SKM-1 treated with dmso at 0.1 percent for 144 hours (cell line): ENCODE data around the gene RNF145.
"Not testable (repeated sequence)": the region's sequence is repeated elsewhere in the genome, so short reads cannot be mapped to it uniquely, and the experiment has no call there.

ENCODE experiments used
- DNase-seq: peaks from one replicate; lab custom pipeline; 2025; ENCODE audit not compliant: unreplicated experiment; lab: John Stamatoyannopoulos, UW

RNF145 gene, protein sequence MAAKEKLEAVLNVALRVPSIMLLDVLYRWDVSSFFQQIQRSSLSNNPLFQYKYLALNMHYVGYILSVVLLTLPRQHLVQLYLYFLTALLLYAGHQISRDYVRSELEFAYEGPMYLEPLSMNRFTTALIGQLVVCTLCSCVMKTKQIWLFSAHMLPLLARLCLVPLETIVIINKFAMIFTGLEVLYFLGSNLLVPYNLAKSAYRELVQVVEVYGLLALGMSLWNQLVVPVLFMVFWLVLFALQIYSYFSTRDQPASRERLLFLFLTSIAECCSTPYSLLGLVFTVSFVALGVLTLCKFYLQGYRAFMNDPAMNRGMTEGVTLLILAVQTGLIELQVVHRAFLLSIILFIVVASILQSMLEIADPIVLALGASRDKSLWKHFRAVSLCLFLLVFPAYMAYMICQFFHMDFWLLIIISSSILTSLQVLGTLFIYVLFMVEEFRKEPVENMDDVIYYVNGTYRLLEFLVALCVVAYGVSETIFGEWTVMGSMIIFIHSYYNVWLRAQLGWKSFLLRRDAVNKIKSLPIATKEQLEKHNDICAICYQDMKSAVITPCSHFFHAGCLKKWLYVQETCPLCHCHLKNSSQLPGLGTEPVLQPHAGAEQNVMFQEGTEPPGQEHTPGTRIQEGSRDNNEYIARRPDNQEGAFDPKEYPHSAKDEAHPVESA

GRCh38 chr5:159209438-159210209 lies at the start of gene RNF145:
Gene RNF145 (minus strand): TSS chr5:159209553. CDS start chr5:159203617, 5,936 bp downstream.
- DNase-seq: peak; percentile 71

GRCh38 chr5:159258361-159258760 lies 49.0 kb upstream of the RNF145 start:
- no peak for DNase-seq

GRCh38 chr5:159257629-159258283 lies 48.4 kb upstream of the RNF145 start:
- no peak for DNase-seq

DNA sequence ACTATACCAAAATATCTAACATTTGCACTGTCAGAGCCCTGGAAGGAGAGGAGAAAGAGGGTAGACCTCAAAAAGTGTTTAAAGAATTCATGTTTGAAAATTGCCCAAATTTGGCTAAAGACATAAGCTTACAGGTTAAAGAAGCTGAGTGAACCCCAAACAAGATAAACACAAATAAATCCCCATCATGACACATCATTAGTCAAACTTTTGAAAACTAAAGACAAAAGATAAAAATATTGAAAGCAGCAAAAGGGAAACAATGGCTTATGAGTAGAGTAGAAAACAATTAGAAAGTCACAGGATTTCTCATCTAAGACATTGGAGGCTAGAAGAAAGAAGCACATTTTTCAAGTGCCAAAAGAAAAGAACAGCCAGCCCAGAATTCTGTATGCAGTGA lies 47.7 kb upstream of the RNF145 start:
- DNase-seq: no peak

DNA sequence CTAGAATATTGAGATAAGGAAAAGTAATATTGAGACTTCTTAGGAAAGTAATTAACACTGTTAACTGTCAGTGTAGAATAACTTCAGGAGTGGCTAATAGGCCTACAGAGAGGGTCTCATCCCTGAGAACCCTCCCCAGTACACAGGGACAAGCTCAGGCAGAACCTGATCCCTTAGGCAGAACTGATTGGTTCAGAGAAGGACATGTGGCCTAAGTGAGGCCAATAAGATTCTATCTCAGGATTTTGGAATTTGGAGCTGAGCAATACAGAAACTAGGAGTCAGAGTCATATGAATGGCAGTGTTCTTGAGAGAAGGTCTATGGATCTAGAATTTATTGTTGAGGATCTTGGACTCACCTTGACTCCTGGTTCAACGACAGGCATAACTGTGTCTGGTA lies 42.8 kb upstream of the RNF145 start:
- no peak for DNase-seq

DNA sequence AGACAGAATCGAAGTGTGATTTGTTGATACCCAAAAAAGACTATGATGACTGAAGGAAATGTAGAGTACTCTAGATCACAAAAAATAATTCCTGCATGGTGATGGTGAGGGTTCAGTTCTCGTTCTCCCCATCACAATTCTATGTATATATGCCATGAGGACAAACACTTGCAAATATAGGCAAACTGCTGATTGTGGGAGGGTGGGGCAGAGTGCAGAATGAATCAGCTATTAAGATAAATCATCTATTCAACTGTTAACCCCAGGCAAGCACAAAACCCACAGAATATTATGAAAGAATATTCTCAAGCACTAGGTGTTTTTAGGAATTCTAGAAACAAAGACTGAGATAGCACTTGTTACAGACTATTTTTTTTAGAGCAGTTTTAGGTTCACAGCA lies 39.8 kb upstream of the RNF145 start:
- no peak for DNase-seq

DNA sequence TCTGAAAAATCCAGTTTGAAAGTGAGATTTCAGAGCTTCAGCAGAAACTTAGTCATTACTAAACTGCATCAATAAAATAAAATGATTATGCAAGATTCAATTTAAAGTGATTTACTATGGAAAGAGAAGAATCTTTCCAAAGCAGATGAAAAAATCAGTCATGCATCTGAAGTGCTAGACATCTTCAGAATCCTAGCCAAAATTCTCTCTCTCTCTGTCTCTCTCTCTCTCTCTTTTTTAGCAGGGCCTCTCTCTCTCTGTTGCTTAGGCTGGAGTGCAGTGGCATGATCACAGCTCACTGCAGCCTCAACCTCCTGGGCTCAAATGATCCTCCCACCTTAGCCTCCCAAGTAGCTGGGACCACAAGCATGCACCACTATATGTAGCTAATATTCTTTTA lies 35.5 kb upstream of the RNF145 start:
- no peak for DNase-seq

GRCh38 chr5:159244163-159244562 lies 34.8 kb upstream of the RNF145 start:
- no peak for DNase-seq

DNA sequence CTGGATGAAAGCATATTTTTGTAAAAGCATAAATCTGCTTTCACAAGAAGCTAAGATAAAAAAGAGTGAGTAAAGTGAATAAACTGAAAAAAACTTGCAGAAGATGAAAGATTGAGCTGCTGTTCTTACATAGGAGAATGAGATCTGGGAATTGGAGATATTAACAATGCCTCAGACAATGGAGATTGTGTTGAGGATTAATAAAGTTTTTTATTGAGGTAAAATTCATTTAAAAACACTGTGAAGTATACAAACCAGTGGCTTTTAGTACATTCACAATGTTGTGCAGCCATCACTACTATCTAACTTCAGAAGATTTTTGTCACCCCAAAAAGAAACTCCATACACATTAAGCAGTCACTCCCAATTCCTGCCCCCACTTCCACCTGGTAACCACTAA lies 34.0 kb upstream of the RNF145 start:
- no peak for DNase-seq

- DNase-seq: peak; percentile 12
These were observed 33.3 kb upstream of the RNF145 start for GRCh38 chr5:159242656-159243055.

DNA sequence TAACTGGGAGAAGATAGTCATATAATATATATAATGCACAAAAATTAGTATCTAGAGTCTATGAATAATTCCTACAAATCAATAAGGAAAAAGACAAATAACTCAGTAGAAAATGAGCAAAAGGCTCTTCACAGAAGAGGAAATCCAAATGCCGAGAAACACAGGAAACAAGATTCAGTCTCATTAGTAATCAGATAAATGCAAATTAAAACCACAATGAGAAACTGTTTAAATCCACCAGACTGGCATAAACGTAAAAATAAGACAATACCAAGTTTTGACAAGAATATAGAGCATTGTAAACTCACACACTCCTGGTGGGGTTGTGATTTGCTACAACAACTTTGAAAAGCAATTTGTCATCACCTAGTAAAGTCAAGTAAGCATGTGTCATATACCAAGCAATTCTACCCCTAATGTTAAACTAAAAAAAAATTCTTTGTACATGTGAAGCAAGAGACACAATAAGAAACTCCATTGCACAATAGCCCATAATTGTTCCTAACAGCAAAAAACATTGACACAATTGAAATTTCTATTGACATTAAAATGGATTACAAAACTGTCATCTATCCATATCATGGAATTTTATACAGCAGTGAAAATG lies 32.7 kb upstream of the RNF145 start:
- DNase-seq: no peak

GRCh38 chr5:159240301-159240870 lies 31.0 kb upstream of the RNF145 start:
- no peak for DNase-seq

DNA sequence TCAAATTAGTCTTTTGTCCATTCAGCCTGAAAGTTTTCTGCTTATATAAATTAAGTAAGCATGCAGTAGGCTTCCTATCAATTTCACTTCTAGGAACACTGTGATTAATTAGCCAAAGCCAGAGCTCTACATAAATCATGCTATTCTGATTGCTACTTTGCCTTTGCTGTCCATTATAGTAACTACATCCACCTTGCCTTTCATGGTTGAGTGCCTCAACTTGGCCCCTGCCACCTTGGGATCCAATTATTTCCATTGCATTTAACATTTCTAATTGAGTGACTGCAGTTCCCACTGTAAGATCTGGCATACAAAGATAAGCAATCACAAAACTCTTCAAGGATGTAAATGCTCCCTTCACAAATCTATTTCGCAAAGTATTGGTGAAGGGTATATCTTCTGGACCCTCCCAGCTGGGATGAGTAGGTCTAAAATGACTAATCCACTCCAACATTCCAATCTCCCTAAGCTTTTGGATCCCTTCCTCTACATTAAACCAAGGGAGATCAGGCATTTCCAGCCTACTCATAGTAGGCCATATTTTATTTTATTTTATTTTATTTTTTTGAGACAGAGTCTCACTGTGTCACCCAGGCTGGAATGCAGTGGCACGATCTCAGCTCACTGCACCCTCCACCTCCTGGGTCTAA lies 26.6 kb upstream of the RNF145 start:
- not testable (repeated sequence) for DNase-seq

GRCh38 chr5:159231167-159231566 lies 21.8 kb upstream of the RNF145 start:
- DNase-seq: no peak

GRCh38 chr5:159230657-159231056 lies 21.3 kb upstream of the RNF145 start:
- DNase-seq: no peak

DNA sequence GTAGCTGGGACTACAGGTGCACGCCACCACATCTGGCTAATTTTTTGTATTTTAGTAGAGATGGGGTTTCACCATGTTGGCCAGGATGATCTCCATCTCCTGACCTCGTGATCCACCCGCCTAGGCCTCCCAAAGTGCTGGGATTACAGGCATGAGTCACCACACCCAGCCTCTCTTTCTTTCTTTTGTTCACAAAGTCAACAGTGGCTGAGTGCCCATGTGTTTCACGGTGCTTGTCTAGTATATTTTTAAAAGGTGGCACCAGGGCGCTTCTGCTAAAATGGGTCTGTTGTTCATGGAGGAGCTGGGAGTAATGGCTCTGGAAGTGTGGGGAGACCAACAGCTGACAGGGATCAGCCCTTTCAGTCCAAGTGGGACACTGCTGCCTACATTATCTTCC lies 18.7 kb upstream of the RNF145 start:
- DNase-seq: not testable (repeated sequence)

DNA sequence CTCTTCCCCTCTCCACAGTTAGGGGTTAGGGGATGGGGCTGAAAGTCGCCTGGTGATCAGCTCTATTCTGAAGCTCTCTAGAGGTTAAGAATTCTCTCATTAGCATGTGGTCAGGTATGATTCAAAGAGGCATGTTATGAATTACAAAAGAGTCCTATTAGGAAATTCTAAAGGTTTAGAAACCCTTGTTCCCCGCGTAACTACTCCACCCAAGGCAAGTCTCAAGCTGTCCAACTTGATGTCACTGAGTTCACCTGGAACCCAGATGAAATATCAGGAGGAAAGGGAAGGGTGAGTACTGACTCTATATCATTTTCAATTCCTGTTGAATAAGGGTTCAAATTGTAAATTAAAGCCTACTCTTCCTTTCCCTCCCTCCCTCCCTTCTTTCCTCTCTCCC lies 18.1 kb upstream of the RNF145 start:
- no peak for DNase-seq

- DNase-seq: no peak
These were observed 17.1 kb upstream of the RNF145 start for GRCh38 chr5:159226451-159226850.

DNA sequence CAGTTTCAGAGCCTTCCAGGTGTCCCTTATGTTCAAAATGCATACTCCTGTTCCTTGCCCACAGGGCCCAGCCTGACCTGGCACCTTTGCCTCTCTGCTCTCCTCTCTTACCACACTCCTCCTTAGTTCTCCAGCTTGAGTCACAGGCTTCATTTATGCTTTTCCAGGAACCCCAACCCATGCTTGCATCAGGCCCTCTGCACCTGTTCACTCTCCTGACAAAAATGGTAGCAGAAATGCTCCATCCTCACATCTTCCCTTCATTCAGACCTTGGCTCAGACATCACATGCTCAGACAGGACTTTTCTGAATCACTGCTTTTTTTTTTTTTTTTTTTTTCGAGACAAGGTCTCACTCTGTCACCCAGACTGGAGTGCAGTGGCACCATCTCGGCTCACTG lies 15.1 kb upstream of the RNF145 start:
- DNase-seq: no peak

DNA sequence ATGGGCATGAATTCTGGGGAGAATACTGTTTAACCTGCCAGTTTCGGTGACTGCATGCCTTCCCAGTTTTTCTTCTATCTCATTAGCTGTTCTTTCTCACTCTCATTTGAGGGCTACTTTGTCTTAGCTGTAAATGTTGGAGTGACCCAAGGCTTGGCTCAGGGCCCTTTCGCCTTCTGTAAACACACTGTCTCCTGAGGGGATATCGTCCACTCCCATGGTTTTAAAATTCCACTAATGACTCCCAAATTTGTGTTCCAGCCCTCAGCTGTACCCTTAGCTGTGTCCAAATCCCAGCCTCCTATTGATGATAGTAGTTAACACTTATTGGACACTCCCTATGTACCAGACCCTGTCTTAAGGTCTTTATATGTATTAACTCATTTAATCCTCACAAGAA lies 14.1 kb upstream of the RNF145 start:
- no peak for DNase-seq
